Esophagus muscularis mucosa (tissue), 4 donors: Measurements from ENCODE around the gene SH3BP4. TPM values are rescaled to one million over a fixed set of nuclear protein-coding genes. Genes with fewer than 3 reads are reported as not detected.

Source experiments
- DNase-seq: peaks from one replicate; pipeline ENCODE4 v3.0.0-alpha.2; 2017; ENCODE audit errors: extremely low spot score
- H3K27ac ChIP-seq, 4 donors: fragments of 200-600 bp; sonication (generic); replicated peaks in 1 of 4; 1 replicate in 3 of 4; 2 replicates in 1 of 4; pipeline ENCODE4 v1.5.1; 2016 to 2019; ENCODE audit warnings: mild to moderate bottlenecking in 1 of 4
- H3K27me3 ChIP-seq, 4 donors: fragments of 200-600 bp; sonication (generic); one replicate each; pipeline versions ENCODE4 v1.5.1 to v1.6.0; 2016 to 2019
- H3K36me3 ChIP-seq, 4 donors: fragments of 200-600 bp; sonication (generic); one replicate each; pipeline ENCODE4 v1.5.1; 2016 to 2019
- H3K4me1 ChIP-seq, 4 donors: fragments of 200-600 bp; sonication (generic); one replicate each; pipeline ENCODE4 v1.5.1; 2016 to 2019
- H3K4me3 ChIP-seq, 4 donors: fragments of 200-600 bp; sonication (generic); 1 replicate in 2 of 4; 2 replicates in 2 of 4; pipeline ENCODE4 v1.5.1; 2016 to 2019; ENCODE audit warnings: mild to moderate bottlenecking in 4 of 4, moderate library complexity in 1 of 4
- H3K9me3 ChIP-seq, 4 donors: fragments of 200-600 bp; sonication (generic); 1 replicate in 3 of 4; 2 replicates in 1 of 4; pipeline ENCODE4 v1.5.1; 2016 to 2019
- EP300 ChIP-seq: sonication (generic); formaldehyde crosslinking; IDR thresholded peaks from one replicate; pipeline ENCODE4 v1.6.1; 2017; ENCODE audit warnings: antibody characterized with exemption
- POLR2A ChIP-seq: fragments of 450-650 bp; IDR thresholded peaks from one replicate; pipeline ENCODE4 v1.6.1; 2017; ENCODE audit warnings: antibody characterized with exemption, moderate library complexity, mild to moderate bottlenecking, low read depth
- POLR2AphosphoS5 ChIP-seq, 2 donors: sonication (generic); formaldehyde crosslinking; IDR thresholded peaks; one replicate each; pipeline ENCODE4 v1.6.1; 2017; ENCODE audit warnings: antibody characterized with exemption in 2 of 2
- WGBS: methylation state at CpG from one replicate; pipeline ENCODE4 v1.1.5; 2018; 5-methylcytosine and 5-hydroxymethylcytosine counted together
- intact Hi-C: fragments of 100-400 bp; cut with DNase I; formaldehyde crosslinking; loops from one replicate; pipeline ENCODE4 v1.15.1; 2023
- total RNA-seq, 4 donors: library from RNA; depleted of rRNA; stranded (reverse); fragments of >200 nt; gene quantifications; one replicate each; pipeline versions ENCODE4 v1.1.0 to v1.2.1, GENCODE V29; 2016
- TF ChIP-seq, protein P1 (sequence below), 3 experiments: fragments of 200-600 bp in 2 of 3; fragments of 450-650 bp in 1 of 3; sonication (generic) in 2 of 3; IDR thresholded peaks; one replicate each; pipeline ENCODE4 v1.5.1; 2017 to 2019; ENCODE audit warnings: antibody characterized with exemption in 3 of 3, mild to moderate bottlenecking in 2 of 3, moderate library complexity in 1 of 3

SH3BP4 gene
- total RNA-seq, 4 donors from 2014 or later = 25.3 to 63.1 (median 48.4) TPM

DNA sequence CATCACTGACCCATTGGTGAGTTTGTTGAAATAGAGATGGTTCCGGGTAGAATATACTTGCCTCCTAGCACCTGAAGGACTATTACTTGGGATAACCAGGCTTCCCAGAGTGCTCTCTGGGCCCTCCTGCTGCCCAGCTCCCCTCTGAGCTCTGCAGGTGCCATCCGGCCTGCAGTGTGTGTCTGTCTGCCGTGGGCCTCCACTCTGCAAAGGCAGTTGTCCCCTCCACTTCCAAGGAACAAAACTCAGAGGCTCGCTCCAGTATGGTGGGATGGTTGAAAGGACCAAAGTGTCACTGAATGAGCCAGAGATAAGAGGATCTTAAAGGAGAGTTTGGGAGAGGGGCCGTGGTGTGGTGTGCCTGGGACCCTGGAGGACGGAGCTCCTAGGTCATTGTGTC is 57.3 kb downstream of the SH3BP4 start:
- 100% methylated on average over 6 of the region's 6 CpGs for WGBS
- Histone ChIP-seq H3K9me3 (no peaks in the 10 kb centered on the region), H3K4me3 (no peak overlapping the region), H3K4me1 (peaks cover 14 to 44% (median 22%) of the 10 kb centered on the region in 4 donors), H3K27me3 (no peaks in the 10 kb centered on the region), H3K27ac (no peak overlapping the region), H3K36me3 (no peaks in the 10 kb centered on the region)
- TF ChIP-seq POLR2A (no peak), EP300 (no peak), POLR2AphosphoS5 (IDR thresholded peaks at IDR 0.05) (no peak)
- TF ChIP-seq, protein P1, sequence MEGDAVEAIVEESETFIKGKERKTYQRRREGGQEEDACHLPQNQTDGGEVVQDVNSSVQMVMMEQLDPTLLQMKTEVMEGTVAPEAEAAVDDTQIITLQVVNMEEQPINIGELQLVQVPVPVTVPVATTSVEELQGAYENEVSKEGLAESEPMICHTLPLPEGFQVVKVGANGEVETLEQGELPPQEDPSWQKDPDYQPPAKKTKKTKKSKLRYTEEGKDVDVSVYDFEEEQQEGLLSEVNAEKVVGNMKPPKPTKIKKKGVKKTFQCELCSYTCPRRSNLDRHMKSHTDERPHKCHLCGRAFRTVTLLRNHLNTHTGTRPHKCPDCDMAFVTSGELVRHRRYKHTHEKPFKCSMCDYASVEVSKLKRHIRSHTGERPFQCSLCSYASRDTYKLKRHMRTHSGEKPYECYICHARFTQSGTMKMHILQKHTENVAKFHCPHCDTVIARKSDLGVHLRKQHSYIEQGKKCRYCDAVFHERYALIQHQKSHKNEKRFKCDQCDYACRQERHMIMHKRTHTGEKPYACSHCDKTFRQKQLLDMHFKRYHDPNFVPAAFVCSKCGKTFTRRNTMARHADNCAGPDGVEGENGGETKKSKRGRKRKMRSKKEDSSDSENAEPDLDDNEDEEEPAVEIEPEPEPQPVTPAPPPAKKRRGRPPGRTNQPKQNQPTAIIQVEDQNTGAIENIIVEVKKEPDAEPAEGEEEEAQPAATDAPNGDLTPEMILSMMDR (IDR thresholded peaks at IDR 0.05) = no peak
- intact Hi-C loops = no loop called here
- DNase-seq = no peak

DNA sequence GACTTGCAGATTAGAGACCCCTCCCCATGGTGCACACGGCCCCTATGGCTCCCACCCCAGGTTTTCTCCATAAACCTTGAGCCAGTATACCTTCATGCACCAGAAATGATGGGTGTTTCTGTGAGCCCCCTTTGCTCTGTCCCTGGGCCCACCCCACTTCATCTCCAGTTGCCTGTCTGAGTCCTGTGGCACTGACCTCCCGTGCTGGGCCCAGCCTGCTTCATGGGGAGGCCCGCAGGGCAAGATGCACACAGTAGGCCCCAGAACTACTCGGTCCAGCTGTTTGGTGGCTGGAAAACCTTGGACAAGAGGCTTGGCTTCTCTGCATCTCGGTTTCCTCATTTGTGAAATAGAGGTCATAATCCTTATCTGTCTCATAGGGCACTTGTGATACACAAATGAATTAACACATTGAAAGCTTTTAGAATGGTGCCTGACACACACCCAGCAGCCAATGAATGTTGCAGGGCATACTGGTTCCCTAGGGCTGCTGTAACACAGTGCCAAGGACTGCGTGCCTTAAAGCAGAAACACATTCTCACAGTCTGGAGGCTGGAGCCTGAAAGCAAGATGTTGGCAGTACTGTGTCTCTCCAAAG is 58.4 kb downstream of the SH3BP4 start:
- 100% methylated on average over 5 of the region's 6 CpGs for whole genome bisulfite sequencing
- TF ChIP-seq, protein P1 (IDR thresholded peaks at IDR 0.05) = no peak
- no peak for TF ChIP-seq EP300
- no peak for TF ChIP-seq POLR2A
- TF ChIP-seq POLR2AphosphoS5 (IDR thresholded peaks at IDR 0.05) = no peak
- intact Hi-C loops = no loop called here
- H3K27ac ChIP-seq = no peak overlapping the region
- no peaks in the 10 kb centered on the region for H3K36me3 ChIP-seq
- no peak for DNase-seq
- peaks cover 0 to 4% (median 0%) of the 10 kb centered on the region in 4 donors for H3K9me3 ChIP-seq
- no peaks in the 10 kb centered on the region for H3K27me3 ChIP-seq
- H3K4me3 ChIP-seq = no peak overlapping the region
- H3K4me1 ChIP-seq = peaks cover 11 to 38% (median 19%) of the 10 kb centered on the region in 4 donors

DNA sequence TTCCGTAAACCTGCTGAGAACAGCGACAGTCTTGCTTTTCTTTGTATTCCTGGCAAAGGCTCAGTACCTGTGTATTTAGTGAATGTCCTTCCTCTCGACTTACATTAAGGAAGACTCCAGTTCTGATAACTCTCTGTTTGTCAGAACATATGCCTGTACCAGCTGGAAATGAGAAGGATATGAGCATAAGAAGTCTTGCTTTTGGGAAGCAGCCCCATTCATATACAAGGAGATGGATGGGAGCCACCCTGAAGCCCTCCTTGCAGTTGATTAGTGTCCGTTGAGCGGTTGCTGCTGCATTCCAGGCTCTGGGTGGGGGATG is 59.8 kb downstream of the SH3BP4 start:
- Histone ChIP-seq H3K27ac (no peak overlapping the region), H3K36me3 (no peaks in the 10 kb centered on the region), H3K4me3 (no peak overlapping the region), H3K4me1 (peaks cover 0 to 26% (median 5%) of the 10 kb centered on the region in 4 donors), H3K27me3 (no peaks in the 10 kb centered on the region), H3K9me3 (peaks cover 0 to 8% (median 0%) of the 10 kb centered on the region in 4 donors)
- TF ChIP-seq, protein P1 (IDR thresholded peaks at IDR 0.05) = no peak
- no peak for TF ChIP-seq POLR2A
- TF ChIP-seq POLR2AphosphoS5 (IDR thresholded peaks at IDR 0.05) = no peak
- TF ChIP-seq EP300 = no peak
- WGBS = 87% methylated on average over 5 of the region's 5 CpGs
- no peak for DNase-seq
- intact Hi-C loops = no loop called here

DNA sequence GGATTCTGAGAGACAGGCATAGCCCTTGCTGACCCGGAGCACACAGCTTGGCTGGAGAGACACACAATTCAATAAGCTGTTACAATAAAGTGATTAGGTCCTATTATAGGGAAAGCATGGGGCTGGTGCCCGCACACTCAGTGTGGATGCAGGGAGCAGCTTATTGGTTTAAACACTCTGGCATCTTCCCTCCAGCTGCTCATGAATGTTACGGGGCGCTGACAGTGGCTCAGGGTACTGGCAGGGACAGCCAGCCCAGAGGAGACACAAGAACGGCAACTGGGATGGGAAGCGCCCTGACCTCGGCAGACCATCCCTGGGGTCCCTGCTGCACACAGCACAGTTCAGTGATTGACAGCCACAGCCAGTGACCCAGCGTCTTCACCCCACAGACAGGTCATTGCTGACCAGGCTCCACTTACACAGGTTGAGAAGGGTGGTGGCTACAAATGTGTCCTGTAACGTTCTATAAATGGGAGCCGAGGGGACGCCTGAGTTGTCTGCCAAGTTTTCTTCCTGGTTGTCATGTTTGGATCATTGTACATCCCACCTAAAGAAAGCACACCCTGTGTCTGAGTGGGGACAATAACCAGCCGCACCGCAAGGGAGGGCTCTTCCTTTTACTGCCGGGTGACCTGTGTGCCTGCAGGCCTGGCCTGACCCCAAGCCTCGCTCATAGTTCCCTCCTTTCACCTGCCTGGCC is 60.3 kb downstream of the SH3BP4 start:
- WGBS = 80% methylated on average over 13 of the region's 15 CpGs
- H3K27me3 ChIP-seq = no peaks in the 10 kb centered on the region
- H3K9me3 ChIP-seq = peaks cover 0 to 8% (median 0%) of the 10 kb centered on the region in 4 donors
- intact Hi-C loops = no loop called here
- peaks cover 0 to 21% (median 5%) of the 10 kb centered on the region in 4 donors for H3K4me1 ChIP-seq
- H3K4me3 ChIP-seq = no peak overlapping the region
- no peak overlapping the region for H3K27ac ChIP-seq
- H3K36me3 ChIP-seq = no peaks in the 10 kb centered on the region
- DNase-seq = no peak
- TF ChIP-seq, protein P1 (IDR thresholded peaks at IDR 0.05) = no peak
- TF ChIP-seq POLR2AphosphoS5 (IDR thresholded peaks at IDR 0.05) (no peak), POLR2A (no peak), EP300 (no peak)
